ENCODE data around the gene OR2AT4. TPM values are rescaled to one million over a fixed set of nuclear protein-coding genes. Genes with fewer than 3 reads are reported as not detected.

Gene OR2AT4
- not detected in 2 replicates for total RNA-seq

DNA sequence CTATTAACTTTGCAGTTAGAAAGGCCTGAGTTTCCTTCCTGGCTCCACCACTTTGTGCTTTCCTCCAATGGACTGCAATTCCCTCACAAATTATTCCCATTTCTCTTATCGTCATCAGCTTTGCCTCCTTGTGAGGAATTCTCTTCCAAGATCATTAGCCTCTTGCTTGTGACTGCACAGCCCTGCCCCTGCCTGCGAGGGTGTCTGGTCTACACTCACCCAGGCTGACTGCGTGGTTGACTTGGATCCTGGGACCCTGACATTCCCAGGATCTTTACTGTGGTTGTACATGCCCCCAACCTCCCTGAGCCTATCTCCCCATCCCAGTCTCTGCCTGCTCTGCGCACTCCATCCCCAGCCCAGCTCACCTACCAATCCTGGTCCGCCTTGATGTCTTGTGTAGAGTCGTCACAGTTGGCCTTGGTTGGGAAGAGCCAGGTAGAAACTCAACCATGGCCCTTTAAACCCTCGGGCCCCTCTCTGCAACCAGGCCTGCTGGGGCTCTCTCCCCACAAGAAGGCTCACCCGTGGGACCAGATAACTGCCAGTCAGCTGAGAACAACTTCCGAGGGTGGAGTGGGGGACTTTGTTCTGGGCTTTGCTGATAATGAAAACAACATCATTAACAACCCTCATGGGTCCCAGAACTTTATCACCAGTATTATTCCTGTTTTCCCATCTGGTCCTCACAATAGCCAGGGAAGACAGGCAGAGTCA lies at the start of gene OR2AT4:
Gene OR2AT4 (minus strand): TSS at position 421 of the 717 bp plus-strand sequence.

Other genes starting within 250 kb of the OR2AT4 start
- gene XRRA1, start 147.8 kb downstream of the OR2AT4 start, total RNA-seq, result 2.7 and 4.0 TPM in 2 replicates
- gene SPCS2, start 147.6 kb downstream of the OR2AT4 start, total RNA-seq, result 22.2 and 25.8 TPM in 2 replicates
- 5.4 and 9.9 TPM in 2 replicates for gene NEU3, start 107.9 kb downstream of the OR2AT4 start, total RNA-seq
- gene SLCO2B1, start 54.2 kb upstream of the OR2AT4 start, total RNA-seq, result 1.4 and 6.7 TPM in 2 replicates
- not detected in 2 replicates for gene TPBGL, start 143.9 kb upstream of the OR2AT4 start, total RNA-seq